Activated naive CD8-positive, alpha-beta T cell (primary cell): ENCODE measurements around the gene ORAI3.
A peak's percentile ranks its signal among the peaks of the same experiment; 100 is the strongest.

Experiments used
- H3K27ac Mint-ChIP-seq: one replicate; pipeline ENCODE4 v1.8.0; 2021; ENCODE audit warnings: mixed read lengths
- H3K27me3 Mint-ChIP-seq: one replicate; pipeline ENCODE4 v1.8.0; 2021; ENCODE audit warnings: mixed read lengths
- H3K36me3 Mint-ChIP-seq: one replicate; pipeline ENCODE4 v1.8.0; 2021; ENCODE audit warnings: mixed read lengths
- H3K4me1 Mint-ChIP-seq: one replicate; pipeline ENCODE4 v1.8.0; 2021; ENCODE audit warnings: low read depth, mixed read lengths
- H3K4me3 Mint-ChIP-seq: one replicate; pipeline ENCODE4 v1.8.0; 2021; ENCODE audit warnings: mild to moderate bottlenecking, mixed read lengths
- H3K9me3 Mint-ChIP-seq: one replicate; pipeline ENCODE4 v1.8.0; 2021; ENCODE audit warnings: low read depth, mixed read lengths

Gene ORAI3

GRCh38 chr16:30920891-30921290, 28.0 kb upstream of the ORAI3 start:
- no peaks in the 10 kb centered on the region for H3K27me3 Mint-ChIP-seq
- no peak overlapping the region for H3K27ac Mint-ChIP-seq
- peaks cover 5% of the 10 kb centered on the region for H3K4me1 Mint-ChIP-seq
- H3K4me3 Mint-ChIP-seq = peak overlapping the region; percentile 99
- no peaks in the 10 kb centered on the region for H3K36me3 Mint-ChIP-seq
- H3K9me3 Mint-ChIP-seq = no peaks in the 10 kb centered on the region

- Mint-ChIP-seq H3K9me3 (no peaks in the 10 kb centered on the region), H3K4me1 (peaks cover 5% of the 10 kb centered on the region), H3K27me3 (no peaks in the 10 kb centered on the region), H3K4me3 (peak overlapping the region; percentile 99), H3K36me3 (no peaks in the 10 kb centered on the region), H3K27ac (no peak overlapping the region)
Measured at GRCh38 chr16:30921459-30921747, 27.5 kb upstream of the ORAI3 start.

GRCh38 chr16:30921748-30922419, 27.0 kb upstream of the ORAI3 start:
- Mint-ChIP-seq H3K27me3 (no peaks in the 10 kb centered on the region), H3K9me3 (no peaks in the 10 kb centered on the region), H3K27ac (peak overlapping the region; percentile 100), H3K36me3 (no peaks in the 10 kb centered on the region), H3K4me1 (peaks cover 5% of the 10 kb centered on the region), H3K4me3 (peak overlapping the region; percentile 99)

GRCh38 chr16:30922420-30922959, 26.4 kb upstream of the ORAI3 start:
- Mint-ChIP-seq H3K27ac (peak overlapping the region; percentile 100), H3K27me3 (no peaks in the 10 kb centered on the region), H3K4me3 (peak overlapping the region; percentile 99), H3K36me3 (no peaks in the 10 kb centered on the region), H3K4me1 (peaks cover 7% of the 10 kb centered on the region), H3K9me3 (no peaks in the 10 kb centered on the region)

- Mint-ChIP-seq H3K27me3 (no peaks in the 10 kb centered on the region), H3K9me3 (no peaks in the 10 kb centered on the region), H3K27ac (peak overlapping the region; percentile 100), H3K4me3 (peak overlapping the region; percentile 99), H3K4me1 (peaks cover 7% of the 10 kb centered on the region), H3K36me3 (no peaks in the 10 kb centered on the region)
Measured at GRCh38 chr16:30922960-30923535, 25.8 kb upstream of the ORAI3 start.

- Mint-ChIP-seq H3K4me1 (peaks cover 7% of the 10 kb centered on the region), H3K4me3 (peak within 1 kb of the TSS; percentile 99), H3K27me3 (no peaks in the 10 kb centered on the region), H3K9me3 (no peaks in the 10 kb centered on the region), H3K27ac (peak within 1 kb of the TSS; percentile 100), H3K36me3 (no peaks in the 10 kb centered on the region)
Measured at GRCh38 chr16:30923554-30924075, 25.3 kb upstream of the ORAI3 start, which contains the start of gene FBXL19. Gene FBXL19 (plus strand): TSS chr16:30923572. CDS start chr16:30925755, 2,183 bp downstream.

- H3K27me3 Mint-ChIP-seq = no peaks in the 10 kb centered on the region
- H3K36me3 Mint-ChIP-seq = no peaks in the 10 kb centered on the region
- peak overlapping the region; percentile 46 for H3K27ac Mint-ChIP-seq
- peaks cover 7% of the 10 kb centered on the region for H3K4me1 Mint-ChIP-seq
- H3K4me3 Mint-ChIP-seq = peak overlapping the region; percentile 79
- H3K9me3 Mint-ChIP-seq = no peaks in the 10 kb centered on the region
Measured at GRCh38 chr16:30924076-30924912, 24.6 kb upstream of the ORAI3 start.

- peak overlapping the region; percentile 79 for H3K4me3 Mint-ChIP-seq
- peaks cover 7% of the 10 kb centered on the region for H3K4me1 Mint-ChIP-seq
- H3K9me3 Mint-ChIP-seq = no peaks in the 10 kb centered on the region
- H3K27ac Mint-ChIP-seq = no peak overlapping the region
- H3K27me3 Mint-ChIP-seq = no peaks in the 10 kb centered on the region
- H3K36me3 Mint-ChIP-seq = no peaks in the 10 kb centered on the region
Measured at GRCh38 chr16:30924913-30925631, 23.8 kb upstream of the ORAI3 start.

- Mint-ChIP-seq H3K4me1 (peaks cover 7% of the 10 kb centered on the region), H3K27me3 (no peaks in the 10 kb centered on the region), H3K27ac (no peak overlapping the region), H3K4me3 (peak overlapping the region; percentile 74), H3K36me3 (no peaks in the 10 kb centered on the region), H3K9me3 (no peaks in the 10 kb centered on the region)
Measured at GRCh38 chr16:30925632-30925987, 23.3 kb upstream of the ORAI3 start.

GRCh38 chr16:30925995-30926811, 22.7 kb upstream of the ORAI3 start:
- Mint-ChIP-seq H3K4me3 (peak overlapping the region; percentile 74), H3K27me3 (no peaks in the 10 kb centered on the region), H3K27ac (no peak overlapping the region), H3K4me1 (peaks cover 7% of the 10 kb centered on the region), H3K9me3 (no peaks in the 10 kb centered on the region), H3K36me3 (no peaks in the 10 kb centered on the region)

- Mint-ChIP-seq H3K27me3 (no peaks in the 10 kb centered on the region), H3K27ac (no peak overlapping the region), H3K4me3 (no peak overlapping the region), H3K4me1 (peaks cover 7% of the 10 kb centered on the region), H3K36me3 (no peaks in the 10 kb centered on the region), H3K9me3 (no peaks in the 10 kb centered on the region)
Measured at GRCh38 chr16:30926937-30927788, 21.7 kb upstream of the ORAI3 start.

- peaks cover 4% of the 10 kb centered on the region for H3K4me1 Mint-ChIP-seq
Measured at GRCh38 chr16:30927789-30928378, 21.0 kb upstream of the ORAI3 start.

GRCh38 chr16:30928390-30928789, 20.5 kb upstream of the ORAI3 start:
- no peaks in the 10 kb centered on the region for H3K27me3 Mint-ChIP-seq
- no peak overlapping the region for H3K27ac Mint-ChIP-seq

More at GRCh38 chr16:30927789-30928378, 21.0 kb upstream of the ORAI3 start:
- no peak overlapping the region for H3K4me3 Mint-ChIP-seq
- no peak overlapping the region for H3K27ac Mint-ChIP-seq
- H3K9me3 Mint-ChIP-seq = no peaks in the 10 kb centered on the region
- H3K27me3 Mint-ChIP-seq = no peaks in the 10 kb centered on the region
- no peaks in the 10 kb centered on the region for H3K36me3 Mint-ChIP-seq

More at GRCh38 chr16:30928390-30928789, 20.5 kb upstream of the ORAI3 start:
- no peak overlapping the region for H3K4me3 Mint-ChIP-seq
- no peaks in the 10 kb centered on the region for H3K9me3 Mint-ChIP-seq
- H3K4me1 Mint-ChIP-seq = peaks cover 4% of the 10 kb centered on the region
- no peaks in the 10 kb centered on the region for H3K36me3 Mint-ChIP-seq
